Measurements from ENCODE around the gene MYLK4. TPM values are rescaled to one million over a fixed set of nuclear protein-coding genes. Genes with fewer than 3 reads are reported as not detected.

The MYLK4 gene
- total RNA-seq, 1 experiment from 2014 or later, result 0.93 TPM

DNA sequence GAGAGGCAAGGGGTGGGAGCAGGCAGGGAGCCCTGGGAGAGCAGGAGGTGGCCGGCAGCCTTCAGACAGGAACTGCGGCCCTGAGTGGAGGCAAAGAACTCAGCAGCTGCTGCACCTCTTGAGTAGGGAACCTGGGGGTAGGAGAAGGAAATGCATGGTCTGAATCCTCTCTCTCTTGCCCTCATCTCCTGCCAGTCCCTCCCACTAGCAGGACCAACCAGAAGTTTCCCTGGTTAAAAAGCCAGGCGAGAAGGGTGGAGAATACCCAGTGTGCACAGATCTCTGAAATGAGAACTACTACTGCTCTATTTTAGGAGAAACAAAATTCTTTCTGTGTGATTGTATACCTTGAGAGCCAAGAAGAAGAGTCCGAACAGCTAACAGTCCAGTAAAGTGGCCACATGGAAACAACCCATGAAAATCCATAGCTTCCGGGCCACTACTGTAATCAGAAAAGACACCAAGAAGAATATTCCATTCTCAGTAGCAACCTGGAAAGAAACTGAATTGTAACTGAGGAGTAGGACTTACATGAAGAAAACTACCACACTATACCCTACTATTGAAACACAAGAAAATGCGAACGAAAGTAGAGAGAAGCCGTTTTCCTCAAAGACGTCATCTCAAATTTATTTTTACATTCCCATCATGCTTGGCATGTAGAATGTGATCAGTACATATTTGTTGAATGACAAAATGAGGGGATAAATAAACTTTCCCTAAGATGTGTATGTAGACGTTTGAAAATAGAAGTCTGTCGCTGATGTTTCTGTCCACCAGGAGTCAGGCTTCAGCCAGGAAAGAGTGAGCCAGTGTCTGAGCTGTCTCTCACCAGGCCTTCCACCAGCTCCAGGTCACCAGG is 40.1 kb upstream of the MYLK4 start:
- H3K4me3 Mint-ChIP-seq (ENCODE audit: unreplicated experiment), result no peak overlapping the region
- no peaks in the 10 kb centered on the region for H3K27me3 Mint-ChIP-seq (ENCODE audit: insufficient read depth, unreplicated experiment)
- H3K4me1 Mint-ChIP-seq (ENCODE audit: insufficient read depth, unreplicated experiment), result peaks cover 27% of the 10 kb centered on the region
- ChIA-PET CTCF (interaction anchor here (0.5 to 2.7 kb wide), 39 partner anchors 9 to 1217 kb away, joined by 3 to 50 read pairs (median 4); partner anchors contain the start of genes FAM50B, SERPINB1 and WRNIP1), POLR2A (interaction anchor here (0.6 to 4.5 kb wide), 14 partner anchors 11 to 1246 kb away, joined by 3 to 43 read pairs (median 5); partner anchors contain the start of genes SERPINB1 and WRNIP1)
- TF ChIP-seq, protein P1, sequence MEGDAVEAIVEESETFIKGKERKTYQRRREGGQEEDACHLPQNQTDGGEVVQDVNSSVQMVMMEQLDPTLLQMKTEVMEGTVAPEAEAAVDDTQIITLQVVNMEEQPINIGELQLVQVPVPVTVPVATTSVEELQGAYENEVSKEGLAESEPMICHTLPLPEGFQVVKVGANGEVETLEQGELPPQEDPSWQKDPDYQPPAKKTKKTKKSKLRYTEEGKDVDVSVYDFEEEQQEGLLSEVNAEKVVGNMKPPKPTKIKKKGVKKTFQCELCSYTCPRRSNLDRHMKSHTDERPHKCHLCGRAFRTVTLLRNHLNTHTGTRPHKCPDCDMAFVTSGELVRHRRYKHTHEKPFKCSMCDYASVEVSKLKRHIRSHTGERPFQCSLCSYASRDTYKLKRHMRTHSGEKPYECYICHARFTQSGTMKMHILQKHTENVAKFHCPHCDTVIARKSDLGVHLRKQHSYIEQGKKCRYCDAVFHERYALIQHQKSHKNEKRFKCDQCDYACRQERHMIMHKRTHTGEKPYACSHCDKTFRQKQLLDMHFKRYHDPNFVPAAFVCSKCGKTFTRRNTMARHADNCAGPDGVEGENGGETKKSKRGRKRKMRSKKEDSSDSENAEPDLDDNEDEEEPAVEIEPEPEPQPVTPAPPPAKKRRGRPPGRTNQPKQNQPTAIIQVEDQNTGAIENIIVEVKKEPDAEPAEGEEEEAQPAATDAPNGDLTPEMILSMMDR (IDR thresholded peaks at IDR 0.05; ENCODE audit: unreplicated experiment), result peak; percentile 82
- H3K27ac Mint-ChIP-seq (ENCODE audit: low read depth, unreplicated experiment), result peak overlapping the region; percentile 75
- no peaks in the 10 kb centered on the region for H3K9me3 Mint-ChIP-seq (ENCODE audit: unreplicated experiment)
- BruUV-seq (replicated peaks), result no TSS peak
- peak; percentile 83 for DNase-seq (ENCODE audit: unreplicated experiment)
- H3K36me3 Mint-ChIP-seq (ENCODE audit: insufficient read depth, unreplicated experiment), result peaks cover 13% of the 10 kb centered on the region
- intact Hi-C loops (cut with micrococcal nuclease), result loop anchor here (1.0 to 5.0 kb wide), 8 partner anchors 20 to 266 kb away; partner anchors contain the start of gene SERPINB1

DNA sequence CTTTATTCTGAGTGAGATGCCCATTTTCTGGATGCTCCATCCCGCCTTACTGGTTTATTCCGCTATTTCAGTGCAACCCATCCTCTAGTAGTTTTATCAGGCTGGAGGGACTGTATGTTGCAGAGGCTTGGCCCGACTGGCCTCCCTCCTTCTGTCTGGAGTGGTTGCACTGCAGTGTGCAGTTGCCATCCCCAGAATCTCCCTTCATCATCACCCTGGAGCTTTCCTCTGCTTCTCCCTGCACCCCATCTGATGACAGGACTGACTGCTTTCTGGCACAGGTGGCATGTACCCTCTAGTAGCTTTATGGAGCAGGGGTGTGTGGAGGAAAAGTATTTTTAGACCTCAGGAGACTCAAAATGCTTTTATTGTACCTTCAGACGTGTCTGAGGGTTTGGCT is 35.5 kb upstream of the MYLK4 start:
- peaks cover 24% of the 10 kb centered on the region for H3K36me3 Mint-ChIP-seq (ENCODE audit: insufficient read depth, unreplicated experiment)
- no peak overlapping the region for H3K27ac Mint-ChIP-seq (ENCODE audit: low read depth, unreplicated experiment)
- no peaks in the 10 kb centered on the region for H3K9me3 Mint-ChIP-seq (ENCODE audit: unreplicated experiment)
- no peak for DNase-seq (ENCODE audit: unreplicated experiment)
- ChIA-PET CTCF (interaction anchor here (0.8 kb wide), 1 partner anchor 203 kb away, joined by 3 read pairs; no protein-coding TSS in a partner anchor), POLR2A (interaction anchor here (0.7 kb wide), 1 partner anchor 10 kb away, joined by 3 read pairs; no protein-coding TSS in a partner anchor)
- TF ChIP-seq, protein P1 (IDR thresholded peaks at IDR 0.05; ENCODE audit: unreplicated experiment), result no peak
- intact Hi-C loops (cut with micrococcal nuclease), result no loop called here
- H3K4me3 Mint-ChIP-seq (ENCODE audit: unreplicated experiment), result no peak overlapping the region
- peaks cover 2% of the 10 kb centered on the region for H3K4me1 Mint-ChIP-seq (ENCODE audit: insufficient read depth, unreplicated experiment)
- no peaks in the 10 kb centered on the region for H3K27me3 Mint-ChIP-seq (ENCODE audit: insufficient read depth, unreplicated experiment)
- no TSS peak for BruUV-seq (replicated peaks)

DNA sequence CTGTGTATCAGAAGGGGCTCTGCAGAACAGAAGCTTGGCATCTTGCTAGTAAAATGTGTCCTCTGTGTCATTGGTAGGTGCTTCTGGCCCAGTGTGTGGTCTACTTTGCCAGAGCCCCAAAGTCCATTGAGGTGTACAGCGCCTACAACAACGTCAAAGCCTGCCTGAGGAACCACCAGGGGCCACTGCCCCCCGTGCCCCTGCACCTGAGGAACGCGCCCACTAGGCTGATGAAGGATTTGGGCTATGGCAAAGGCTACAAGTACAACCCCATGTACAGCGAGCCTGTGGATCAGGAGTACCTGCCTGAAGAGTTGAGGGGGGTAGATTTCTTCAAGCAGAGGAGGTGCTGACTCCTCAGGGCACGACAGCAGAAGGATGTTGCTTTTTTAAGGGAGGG is 34.2 kb upstream of the MYLK4 start:
- TF ChIP-seq, protein P1 (IDR thresholded peaks at IDR 0.05; ENCODE audit: unreplicated experiment), result no peak
- Mint-ChIP-seq H3K4me1 (ENCODE audit: insufficient read depth, unreplicated experiment) (no peaks in the 10 kb centered on the region), H3K27ac (ENCODE audit: low read depth, unreplicated experiment) (no peak overlapping the region), H3K9me3 (ENCODE audit: unreplicated experiment) (no peaks in the 10 kb centered on the region), H3K4me3 (ENCODE audit: unreplicated experiment) (no peak overlapping the region), H3K27me3 (ENCODE audit: insufficient read depth, unreplicated experiment) (no peaks in the 10 kb centered on the region), H3K36me3 (ENCODE audit: insufficient read depth, unreplicated experiment) (peaks cover 37% of the 10 kb centered on the region)
- ChIA-PET CTCF (interaction anchor here (0.9 kb wide), 2 partner anchors 13 to 62 kb away, joined by 3 read pairs; no protein-coding TSS in a partner anchor), POLR2A (interaction anchor here (1.4 kb wide), 1 partner anchor 20 kb away, joined by 4 read pairs; the partner anchor contains the start of gene WRNIP1)
- no TSS peak for BruUV-seq (replicated peaks)
- intact Hi-C loops (cut with micrococcal nuclease), result no loop called here
- DNase-seq (ENCODE audit: unreplicated experiment), result no peak

DNA sequence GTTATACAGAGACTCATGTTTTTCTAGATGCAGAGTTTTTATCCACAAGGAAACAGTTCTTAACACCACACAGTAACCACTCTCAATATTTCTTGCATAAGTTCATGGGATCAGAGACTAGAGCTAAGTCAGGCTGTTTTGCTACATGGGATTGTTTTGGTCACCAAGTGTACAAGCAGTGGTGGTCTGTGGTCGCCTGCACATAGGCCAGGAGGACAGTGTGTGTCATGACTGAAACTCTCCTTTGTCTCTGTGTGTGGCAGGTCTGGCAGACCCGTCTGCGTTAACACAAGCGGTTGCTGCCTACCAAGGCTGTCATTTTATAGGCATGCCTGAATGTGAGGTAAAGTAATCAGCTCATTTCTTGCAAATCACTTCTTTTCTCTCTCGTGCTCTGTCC is 33.3 kb upstream of the MYLK4 start:
- no TSS peak for BruUV-seq (replicated peaks)
- intact Hi-C loops (cut with micrococcal nuclease), result no loop called here
- H3K27ac Mint-ChIP-seq (ENCODE audit: low read depth, unreplicated experiment), result no peak overlapping the region
- H3K4me3 Mint-ChIP-seq (ENCODE audit: unreplicated experiment), result no peak overlapping the region
- no peaks in the 10 kb centered on the region for H3K9me3 Mint-ChIP-seq (ENCODE audit: unreplicated experiment)
- POLR2A ChIA-PET, result interaction anchor here (0.6 to 1.4 kb wide), 4 partner anchors 15 to 41 kb away, joined by 3 to 5 read pairs (median 4); partner anchors contain the start of gene WRNIP1
- TF ChIP-seq, protein P1 (IDR thresholded peaks at IDR 0.05; ENCODE audit: unreplicated experiment), result no peak
- no peaks in the 10 kb centered on the region for H3K27me3 Mint-ChIP-seq (ENCODE audit: insufficient read depth, unreplicated experiment)
- CTCF ChIA-PET, result interaction anchor here (0.8 to 1.3 kb wide), 5 partner anchors 12 to 168 kb away, joined by 3 read pairs; no protein-coding TSS in a partner anchor
- no peak for DNase-seq (ENCODE audit: unreplicated experiment)
- H3K4me1 Mint-ChIP-seq (ENCODE audit: insufficient read depth, unreplicated experiment), result no peaks in the 10 kb centered on the region
- H3K36me3 Mint-ChIP-seq (ENCODE audit: insufficient read depth, unreplicated experiment), result peaks cover 46% of the 10 kb centered on the region
